ENCODE results near the gene CRYGS. TPM values are rescaled to one million over a fixed set of nuclear protein-coding genes. Genes with fewer than 3 reads are reported as not detected.

CRYGS gene
- total and polyA plus RNA-seq, 2 experiments from 2014 or later: 0.76 to 1.3 TPM

DNA sequence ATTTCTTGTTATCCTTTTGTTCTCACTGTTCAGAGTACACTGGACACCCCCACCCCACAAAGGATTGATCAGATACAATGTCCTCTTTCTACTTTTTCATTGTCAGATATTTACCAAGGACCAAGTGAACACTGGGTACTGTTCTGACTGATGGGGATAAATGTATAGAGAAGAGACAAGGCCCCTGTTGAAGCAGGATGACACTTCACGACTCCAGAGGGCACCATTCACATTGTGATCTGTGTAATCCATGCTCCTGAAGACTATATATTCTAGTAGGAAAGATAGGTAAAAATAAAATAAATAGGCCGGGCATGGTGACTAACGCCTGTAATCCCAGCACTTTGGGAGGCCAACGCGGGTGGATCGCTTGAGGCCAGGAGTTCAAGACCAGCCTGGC, 7.2 kb upstream of the CRYGS start:
- Histone ChIP-seq H3K36me3 (ENCODE audit: low read depth) (peaks cover 45% of the 10 kb centered on the region), H3K27ac (no peak overlapping the region), H2AFZ (no peak overlapping the region), H4K20me1 (ENCODE audit: insufficient read depth) (no peaks in the 10 kb centered on the region), H3K27me3 (replicated peaks; ENCODE audit: insufficient read depth) (no peaks in the 10 kb centered on the region), H3K4me2 (ENCODE audit: unreplicated experiment) (no peak overlapping the region), H3K9me3 (ENCODE audit: low read depth) (no peaks in the 10 kb centered on the region), H3K9ac (no peak overlapping the region), H3K4me1 (ENCODE audit: insufficient read depth) (no peaks in the 10 kb centered on the region), H3F3A (ENCODE audit: insufficient read depth) (no peaks in the 10 kb centered on the region), H3K79me2 (ENCODE audit: insufficient read depth) (no peaks in the 10 kb centered on the region), H3K9me2 (ENCODE audit: insufficient read depth) (no peaks in the 10 kb centered on the region), H3K4me3 (no peak overlapping the region)
- no peak for TF ChIP-seq EZH2 (IDR thresholded peaks at IDR 0.05; ENCODE audit: insufficient read depth, poor library complexity, severe bottlenecking)
- TF ChIP-seq EZH2phosphoT487 (IDR thresholded peaks at IDR 0.05; ENCODE audit: insufficient read depth, low read depth): no peak
- no peak for DNase-seq
- WGBS, 2 experiments (ENCODE audit: low coverage in 1 of 2, low lambda C conversion rate in 2 of 2, missing lambda C conversion rate in 2 of 2): 95 to 97% methylated on average over 6 of the region's 6 CpGs
- in situ Hi-C loops (cut with MboI): no loop called here

DNA sequence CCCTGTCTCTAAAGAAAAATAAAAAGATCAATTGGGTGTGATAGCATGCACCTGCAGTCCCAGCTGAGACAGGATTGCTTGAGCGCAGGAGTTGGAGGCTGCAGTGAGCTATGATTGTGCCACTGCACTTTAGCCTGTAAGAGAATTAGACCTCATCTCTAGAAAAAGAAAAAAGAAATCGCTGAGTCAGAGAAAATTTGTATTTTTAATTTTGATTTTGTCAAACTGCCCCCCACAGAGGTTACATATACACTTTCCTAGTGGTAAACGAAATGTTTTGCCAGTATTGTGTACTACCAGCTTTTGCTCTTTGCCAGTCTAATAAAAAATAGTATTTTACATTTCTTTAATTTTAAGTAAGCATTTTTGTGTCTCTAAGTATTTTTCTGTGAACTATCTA, 5.3 kb upstream of the CRYGS start:
- no peaks in the 10 kb centered on the region for H4K20me1 ChIP-seq (ENCODE audit: insufficient read depth)
- in situ Hi-C loops (cut with MboI): loop anchor here (10.0 kb wide), 1 partner anchor 565 kb away; no protein-coding TSS in a partner anchor
- no peaks in the 10 kb centered on the region for H3K79me2 ChIP-seq (ENCODE audit: insufficient read depth)
- H3K4me2 ChIP-seq (ENCODE audit: unreplicated experiment): no peak overlapping the region
- WGBS, 2 experiments (ENCODE audit: low coverage in 1 of 2, low lambda C conversion rate in 2 of 2, missing lambda C conversion rate in 2 of 2): 97% methylated on average over 3 of the region's 3 CpGs
- H3K4me1 ChIP-seq (ENCODE audit: insufficient read depth): no peaks in the 10 kb centered on the region
- DNase-seq: no peak
- H3K27me3 ChIP-seq (replicated peaks; ENCODE audit: insufficient read depth): no peaks in the 10 kb centered on the region
- no peaks in the 10 kb centered on the region for H3K9me2 ChIP-seq (ENCODE audit: insufficient read depth)
- H2AFZ ChIP-seq: no peak overlapping the region
- H3F3A ChIP-seq (ENCODE audit: insufficient read depth): 0 out of 2 replicates have a peak, but pooled peaks cover 3% of the 10 kb centered on the region
- H3K36me3 ChIP-seq (ENCODE audit: low read depth): peaks cover 27% of the 10 kb centered on the region; the same call in 1 of the 2 replicates
- H3K4me3 ChIP-seq: no peak overlapping the region
- TF ChIP-seq EZH2 (IDR thresholded peaks at IDR 0.05; ENCODE audit: insufficient read depth, poor library complexity, severe bottlenecking) (no peak), EZH2phosphoT487 (IDR thresholded peaks at IDR 0.05; ENCODE audit: insufficient read depth, low read depth) (no peak)
- H3K9me3 ChIP-seq (ENCODE audit: low read depth): no peaks in the 10 kb centered on the region
- no peak overlapping the region for H3K9ac ChIP-seq
- H3K27ac ChIP-seq: no peak overlapping the region

DNA sequence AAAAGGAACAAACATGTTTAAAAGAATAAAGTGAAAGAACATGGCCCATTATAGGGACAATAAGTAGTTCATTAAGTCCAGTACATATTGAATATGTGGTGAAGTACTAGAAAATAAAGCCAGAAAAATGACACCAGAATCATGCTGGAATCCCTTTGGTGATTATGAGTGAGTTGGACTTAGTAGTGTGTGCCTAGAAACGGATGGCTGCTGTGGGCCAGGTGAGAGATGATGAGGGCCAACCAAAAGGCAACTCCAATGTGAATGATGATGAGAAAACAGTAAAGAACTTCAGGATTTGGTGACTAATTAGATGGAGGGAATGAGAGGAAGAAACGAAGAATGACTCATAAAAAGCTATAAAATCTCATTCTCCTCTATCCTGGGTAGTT, 3.3 kb downstream of the CRYGS start:
- Histone ChIP-seq H3K9me3 (ENCODE audit: low read depth) (no peaks in the 10 kb centered on the region), H3K4me3 (no peak overlapping the region), H3K36me3 (ENCODE audit: low read depth) (no peaks in the 10 kb centered on the region), H3K27ac (no peak overlapping the region), H3F3A (ENCODE audit: insufficient read depth) (peaks cover 30% of the 10 kb centered on the region; the same call in 1 of the 2 replicates), H3K79me2 (ENCODE audit: insufficient read depth) (no peaks in the 10 kb centered on the region), H3K4me1 (ENCODE audit: insufficient read depth) (peaks cover 17% of the 10 kb centered on the region), H3K4me2 (ENCODE audit: unreplicated experiment) (no peak overlapping the region), H3K27me3 (replicated peaks; ENCODE audit: insufficient read depth) (no peaks in the 10 kb centered on the region), H4K20me1 (ENCODE audit: insufficient read depth) (no peaks in the 10 kb centered on the region), H3K9me2 (ENCODE audit: insufficient read depth) (no peaks in the 10 kb centered on the region), H2AFZ (no peak overlapping the region), H3K9ac (no peak overlapping the region)
- no peak for TF ChIP-seq EZH2 (IDR thresholded peaks at IDR 0.05; ENCODE audit: insufficient read depth, poor library complexity, severe bottlenecking)
- no peak for TF ChIP-seq EZH2phosphoT487 (IDR thresholded peaks at IDR 0.05; ENCODE audit: insufficient read depth, low read depth)
- 2 to 6% methylated on average over 2 of the region's 2 CpGs for WGBS, 2 experiments (ENCODE audit: low coverage in 1 of 2, low lambda C conversion rate in 2 of 2, missing lambda C conversion rate in 2 of 2)
- in situ Hi-C loops (cut with MboI): loop anchor here (10.0 kb wide), 1 partner anchor 556 kb away; no protein-coding TSS in a partner anchor
- peak; percentile 68 for DNase-seq

DNA sequence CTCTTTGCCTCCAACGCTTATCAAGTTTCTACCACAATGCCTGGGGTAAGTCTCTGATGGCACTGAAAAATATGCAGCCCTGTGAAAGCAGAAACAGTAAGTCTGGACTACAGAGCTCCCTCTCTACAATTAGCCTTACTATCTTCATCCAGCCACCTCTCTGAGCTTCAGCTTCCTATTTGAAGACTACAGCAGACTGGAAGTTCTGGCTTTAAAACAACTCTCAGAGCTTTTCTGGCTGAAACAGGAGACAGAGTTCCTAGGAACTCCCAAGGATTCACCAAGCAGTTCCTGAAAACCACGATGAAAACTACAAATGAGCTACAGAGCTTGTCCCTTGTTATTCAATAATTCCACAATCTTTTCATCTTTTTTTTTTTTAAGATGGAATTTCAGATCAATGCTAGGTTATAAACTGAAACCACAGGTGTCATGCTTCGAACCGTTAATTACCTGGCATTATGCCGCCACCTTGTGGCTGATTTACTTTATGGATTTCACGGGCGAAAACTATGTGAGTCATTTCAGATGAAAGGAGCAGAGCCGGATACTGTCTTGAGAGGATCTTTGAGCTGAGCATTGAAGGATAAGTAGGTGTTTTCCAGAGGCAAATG, 3.9 kb downstream of the CRYGS start:
- in situ Hi-C loops (cut with MboI): loop anchor here (10.0 kb wide), 1 partner anchor 556 kb away; no protein-coding TSS in a partner anchor

More for the DNA sequence above, 3.9 kb downstream of the CRYGS start:
- DNase-seq: peak; percentile 85
- H3K27me3 ChIP-seq (replicated peaks; ENCODE audit: insufficient read depth): no peaks in the 10 kb centered on the region
- no peaks in the 10 kb centered on the region for H3K79me2 ChIP-seq (ENCODE audit: insufficient read depth)
- no peaks in the 10 kb centered on the region for H3K36me3 ChIP-seq (ENCODE audit: low read depth)
- H3F3A ChIP-seq (ENCODE audit: insufficient read depth): peaks cover 30% of the 10 kb centered on the region; the same call in 1 of the 2 replicates
- no peak overlapping the region for H2AFZ ChIP-seq
- TF ChIP-seq EZH2 (IDR thresholded peaks at IDR 0.05; ENCODE audit: insufficient read depth, poor library complexity, severe bottlenecking): no peak
- no peak for TF ChIP-seq EZH2phosphoT487 (IDR thresholded peaks at IDR 0.05; ENCODE audit: insufficient read depth, low read depth)
- H4K20me1 ChIP-seq (ENCODE audit: insufficient read depth): no peaks in the 10 kb centered on the region
- H3K9me3 ChIP-seq (ENCODE audit: low read depth): no peaks in the 10 kb centered on the region
- no peak overlapping the region for H3K9ac ChIP-seq
- WGBS, 2 experiments (ENCODE audit: low coverage in 1 of 2, low lambda C conversion rate in 2 of 2, missing lambda C conversion rate in 2 of 2): 6 to 8% methylated on average over 8 of the region's 8 CpGs
- H3K9me2 ChIP-seq (ENCODE audit: insufficient read depth): no peaks in the 10 kb centered on the region
- no peak overlapping the region for H3K27ac ChIP-seq
- H3K4me1 ChIP-seq (ENCODE audit: insufficient read depth): peaks cover 17% of the 10 kb centered on the region
- no peak overlapping the region for H3K4me2 ChIP-seq (ENCODE audit: unreplicated experiment)
- no peak overlapping the region for H3K4me3 ChIP-seq
